ENCODE results near the gene IL18BP. TPM values are rescaled to one million over a fixed set of nuclear protein-coding genes. Genes with fewer than 3 reads are reported as not detected.

Gene IL18BP
- total and polyA plus RNA-seq, 2 donors (not counting 1 experiment from before 2014, with no cell fraction given): 25.9 to 37.3 TPM

- TF ChIP-seq EZH2 (IDR thresholded peaks at IDR 0.05; ENCODE audit: borderline replicate concordance, insufficient read depth, low read depth, low read length, poor library complexity, severe bottlenecking) (no peak), CTCF (IDR thresholded peaks at IDR 0.05) (no peak)
- intact Hi-C loops (cut with micrococcal nuclease): no loop called here
- CTCF ChIA-PET: interaction anchor here (1.2 to 2.8 kb wide), 5 partner anchors 11 to 91 kb away, joined by 3 to 17 read pairs (median 5); no protein-coding TSS in a partner anchor
- Mint-ChIP-seq H3K9me3 (ENCODE audit: insufficient read depth) (no peaks in the 10 kb centered on the region), H3K27ac (peak overlapping the region; percentile 95), H3K4me1 (peaks cover 40% of the 10 kb centered on the region), H3K27me3 (no peaks in the 10 kb centered on the region), H3K4me3 (no peak overlapping the region)
- ATAC-seq (ENCODE audit: low read depth) (no peak), DNase-seq (no peak)
- Histone ChIP-seq H2AFZ (ENCODE audit: insufficient read depth, low read depth, low read length, poor library complexity, severe bottlenecking) (no peak overlapping the region), H3K27me3 (replicated peaks in 1 of 4; ENCODE audit: control extremely low read depth in 1 of 4, control insufficient read depth in 3 of 4, insufficient read depth in 4 of 4, low read length in 3 of 4) (no peaks in the 10 kb centered on the region), H3K4me1 (ENCODE audit: control insufficient read depth in 2 of 2, insufficient read depth in 2 of 2, low read length in 2 of 2) (peaks cover 18 to 40% of the 10 kb centered on the region in 2 donors), H3K79me2 (ENCODE audit: control insufficient read depth, insufficient read depth, low read length) (peaks cover 15% of the 10 kb centered on the region), H3K4me2 (replicated peaks; ENCODE audit: low read depth, low read length, poor library complexity, severe bottlenecking) (peak overlapping the region; percentile 72), H3K27ac (ENCODE audit: low read length in 2 of 2) (no peak overlapping the region), H3K36me3 (replicated peaks in 1 of 2; ENCODE audit: control extremely low read depth in 1 of 2, control insufficient read depth in 1 of 2, extremely low read depth in 1 of 2, insufficient read depth in 2 of 2, low read length in 1 of 2) (peaks cover 0 to 42% of the 10 kb centered on the region in 2 experiments), H4K20me1 (ENCODE audit: control insufficient read depth, insufficient read depth, low read length, poor library complexity, severe bottlenecking) (no peaks in the 10 kb centered on the region), H3K4me3 (ENCODE audit: control extremely low read depth in 1 of 5, extremely low read depth in 1 of 5, insufficient read depth in 1 of 5, low read depth in 2 of 5, low read length in 4 of 5) (peak overlapping the region in 3 of 5 experiments; percentile 50 to 62 (median 51)), H3K9ac (ENCODE audit: low read length) (peak overlapping the region; percentile 61), H3K9me3 (ENCODE audit: control extremely low read depth in 1 of 3, control insufficient read depth in 2 of 3, insufficient read depth in 1 of 3, low read length in 2 of 3) (no peaks in the 10 kb centered on the region)
- POLR2A ChIA-PET: no interaction called here
- WGBS (ENCODE audit: insufficient coverage): 97% methylated on average over 3 of the region's 8 CpGs
Observed at GRCh38 chr11:71999798-72000197, 1.1 kb downstream of the IL18BP start.

DNA sequence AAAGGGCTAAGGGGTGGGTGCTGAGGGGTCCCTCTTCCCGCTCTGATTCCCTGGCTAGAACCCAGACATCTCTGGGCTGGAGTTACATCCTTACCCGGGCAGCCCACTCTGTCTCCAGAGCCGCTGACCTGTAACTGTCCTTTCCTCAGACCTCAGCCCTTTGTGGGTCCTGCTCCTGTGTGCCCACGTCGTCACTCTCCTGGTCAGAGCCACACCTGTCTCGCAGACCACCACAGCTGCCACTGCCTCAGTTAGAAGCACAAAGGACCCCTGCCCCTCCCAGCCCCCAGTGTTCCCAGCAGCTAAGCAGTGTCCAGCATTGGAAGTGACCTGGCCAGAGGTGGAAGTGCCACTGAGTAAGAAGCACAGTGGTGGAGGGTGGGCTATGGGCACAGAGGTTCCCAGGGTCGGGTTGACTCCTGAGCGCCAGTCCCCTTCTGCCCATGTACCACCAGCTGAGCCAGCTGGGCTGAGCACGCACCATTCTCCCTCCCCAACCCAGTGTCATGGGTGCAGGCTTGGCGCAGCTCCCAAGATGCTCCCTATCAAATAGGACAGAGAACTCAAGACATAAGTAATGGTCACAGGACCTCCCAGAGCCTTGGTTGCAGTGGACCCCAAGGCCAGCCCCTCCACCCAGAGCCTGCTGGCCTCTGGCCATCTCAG is 1.6 kb downstream of the IL18BP start:
- H3K27me3 ChIP-seq (replicated peaks in 1 of 4; ENCODE audit: control extremely low read depth in 1 of 4, control insufficient read depth in 3 of 4, insufficient read depth in 4 of 4, low read length in 3 of 4): no peaks in the 10 kb centered on the region
- no peak overlapping the region for H3K27ac ChIP-seq (ENCODE audit: low read length in 2 of 2)
- ChIA-PET CTCF (interaction anchor here (1.5 to 2.8 kb wide), 3 partner anchors 8 to 23 kb away, joined by 4 to 17 read pairs (median 7); no protein-coding TSS in a partner anchor), POLR2A (no interaction called here)
- H3K79me2 ChIP-seq (ENCODE audit: control insufficient read depth, insufficient read depth, low read length): peaks cover 15% of the 10 kb centered on the region
- H3K4me1 ChIP-seq (ENCODE audit: control insufficient read depth in 2 of 2, insufficient read depth in 2 of 2, low read length in 2 of 2): peaks cover 18 to 38% of the 10 kb centered on the region in 2 donors
- no peak for DNase-seq
- Mint-ChIP-seq H3K27me3 (no peaks in the 10 kb centered on the region), H3K9me3 (ENCODE audit: insufficient read depth) (no peaks in the 10 kb centered on the region), H3K27ac (peak overlapping the region; percentile 32), H3K4me3 (no peak overlapping the region), H3K4me1 (peaks cover 40% of the 10 kb centered on the region)
- H3K9me3 ChIP-seq (ENCODE audit: control extremely low read depth in 1 of 3, control insufficient read depth in 2 of 3, insufficient read depth in 1 of 3, low read length in 2 of 3): no peaks in the 10 kb centered on the region
- H4K20me1 ChIP-seq (ENCODE audit: control insufficient read depth, insufficient read depth, low read length, poor library complexity, severe bottlenecking): peaks cover 5% of the 10 kb centered on the region
- no peak overlapping the region for H2AFZ ChIP-seq (ENCODE audit: insufficient read depth, low read depth, low read length, poor library complexity, severe bottlenecking)
- ATAC-seq (ENCODE audit: low read depth): no peak
- H3K36me3 ChIP-seq (replicated peaks in 1 of 2; ENCODE audit: control extremely low read depth in 1 of 2, control insufficient read depth in 1 of 2, extremely low read depth in 1 of 2, insufficient read depth in 2 of 2, low read length in 1 of 2): peaks cover 0 to 47% of the 10 kb centered on the region in 2 experiments
- no peak for TF ChIP-seq CTCF (IDR thresholded peaks at IDR 0.05)
- TF ChIP-seq EZH2 (IDR thresholded peaks at IDR 0.05; ENCODE audit: borderline replicate concordance, insufficient read depth, low read depth, low read length, poor library complexity, severe bottlenecking): no peak
- 98% methylated on average over 10 of the region's 10 CpGs for WGBS (ENCODE audit: insufficient coverage)
- no peak overlapping the region for H3K9ac ChIP-seq (ENCODE audit: low read length)
- H3K4me2 ChIP-seq (replicated peaks; ENCODE audit: low read depth, low read length, poor library complexity, severe bottlenecking): peak overlapping the region; percentile 72
- intact Hi-C loops (cut with micrococcal nuclease): no loop called here
- no peak overlapping the region for H3K4me3 ChIP-seq (ENCODE audit: control extremely low read depth in 1 of 5, extremely low read depth in 1 of 5, insufficient read depth in 1 of 5, low read depth in 2 of 5, low read length in 4 of 5)

Measured in B cell (primary cell).